ENCODE results near the gene LRRC39. TPM values are rescaled to one million over a fixed set of nuclear protein-coding genes. Genes with fewer than 3 reads are reported as not detected.

LRRC39 gene
- total and polyA plus RNA-seq, 8 donors, result 0.45 to 2.9 (median 0.98) TPM; not detected in 3

DNA sequence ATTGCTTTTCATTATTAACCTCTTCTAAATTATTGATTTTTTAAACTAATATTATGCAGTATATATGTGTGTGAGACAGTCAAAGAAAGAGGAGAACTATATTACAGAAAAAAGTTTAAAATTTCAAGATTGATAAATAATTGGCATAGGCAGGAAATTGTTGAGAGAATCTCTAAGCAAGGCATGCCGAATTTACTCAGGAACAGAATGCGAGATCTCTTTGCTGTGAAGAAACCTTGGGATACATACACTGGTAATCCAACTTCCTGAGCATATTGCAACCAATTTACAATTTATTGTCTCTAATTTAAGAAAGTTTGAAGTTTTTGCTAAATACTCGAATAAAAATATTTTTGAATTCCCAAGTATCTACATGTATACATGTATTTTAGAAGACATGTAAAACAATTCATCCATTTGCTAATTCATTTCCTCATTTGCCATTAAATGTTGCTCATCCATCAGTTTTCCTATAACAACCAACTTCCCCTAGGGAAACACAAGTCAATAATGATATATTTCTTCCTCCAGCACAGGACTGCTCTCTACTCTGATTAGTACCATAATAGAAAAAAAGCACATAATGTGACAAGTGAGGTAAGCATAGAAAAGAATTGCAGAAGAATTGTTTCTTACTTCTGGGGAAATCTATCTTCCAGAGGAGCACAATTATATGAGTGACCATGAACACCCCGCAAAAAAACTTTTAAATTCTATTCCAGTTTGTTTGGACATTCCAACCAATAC lies 588 bp downstream of the LRRC39 start:
- intact Hi-C loops (cut with DNase I; ENCODE audit: low total_unique reads), result no loop called here
- Histone ChIP-seq H3K4me1 (no peaks in the 10 kb centered on the region), H3K27ac (no peak overlapping the region), H3K4me3 (no peak overlapping the region), H3K27me3 (no peaks in the 10 kb centered on the region), H3K9me3 (no peaks in the 10 kb centered on the region), H3K36me3 (no peaks in the 10 kb centered on the region)
- no peak for DNase-seq
- 87 to 95% (median 92%) methylated on average over 4 of the region's 4 CpGs for WGBS, 5 donors
- no peak for TF ChIP-seq EP300 (IDR thresholded peaks at IDR 0.05)
- no peak for TF ChIP-seq POLR2A (IDR thresholded peaks at IDR 0.05)
- TF ChIP-seq, protein P1, sequence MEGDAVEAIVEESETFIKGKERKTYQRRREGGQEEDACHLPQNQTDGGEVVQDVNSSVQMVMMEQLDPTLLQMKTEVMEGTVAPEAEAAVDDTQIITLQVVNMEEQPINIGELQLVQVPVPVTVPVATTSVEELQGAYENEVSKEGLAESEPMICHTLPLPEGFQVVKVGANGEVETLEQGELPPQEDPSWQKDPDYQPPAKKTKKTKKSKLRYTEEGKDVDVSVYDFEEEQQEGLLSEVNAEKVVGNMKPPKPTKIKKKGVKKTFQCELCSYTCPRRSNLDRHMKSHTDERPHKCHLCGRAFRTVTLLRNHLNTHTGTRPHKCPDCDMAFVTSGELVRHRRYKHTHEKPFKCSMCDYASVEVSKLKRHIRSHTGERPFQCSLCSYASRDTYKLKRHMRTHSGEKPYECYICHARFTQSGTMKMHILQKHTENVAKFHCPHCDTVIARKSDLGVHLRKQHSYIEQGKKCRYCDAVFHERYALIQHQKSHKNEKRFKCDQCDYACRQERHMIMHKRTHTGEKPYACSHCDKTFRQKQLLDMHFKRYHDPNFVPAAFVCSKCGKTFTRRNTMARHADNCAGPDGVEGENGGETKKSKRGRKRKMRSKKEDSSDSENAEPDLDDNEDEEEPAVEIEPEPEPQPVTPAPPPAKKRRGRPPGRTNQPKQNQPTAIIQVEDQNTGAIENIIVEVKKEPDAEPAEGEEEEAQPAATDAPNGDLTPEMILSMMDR (IDR thresholded peaks at IDR 0.05), result no peak
- no peak for TF ChIP-seq POLR2AphosphoS5 (IDR thresholded peaks at IDR 0.05)

DNA sequence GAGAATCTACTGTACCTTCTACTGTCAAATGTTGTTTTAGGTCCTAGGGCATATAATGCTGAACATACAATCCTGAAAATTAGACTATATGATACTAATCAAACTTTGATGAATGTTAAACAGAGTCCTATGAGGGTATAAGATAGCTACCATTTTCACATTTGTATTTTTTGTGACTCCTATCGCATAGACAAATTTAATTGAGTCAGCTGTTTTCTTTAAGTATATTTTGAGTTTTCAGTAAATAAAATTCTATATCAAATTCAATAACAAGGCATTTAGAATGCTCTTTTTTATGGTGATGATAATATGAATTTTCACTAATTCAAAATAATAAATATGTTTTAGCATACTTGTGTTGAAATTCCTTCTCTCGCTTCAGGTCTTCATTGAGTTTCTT lies 10.0 kb downstream of the LRRC39 start:
- no peak for DNase-seq
- Histone ChIP-seq H3K36me3 (no peaks in the 10 kb centered on the region), H3K27me3 (no peaks in the 10 kb centered on the region), H3K4me3 (no peak overlapping the region), H3K4me1 (no peaks in the 10 kb centered on the region), H3K9me3 (no peaks in the 10 kb centered on the region), H3K27ac (no peak overlapping the region)
- intact Hi-C loops (cut with DNase I; ENCODE audit: low total_unique reads), result no loop called here
- TF ChIP-seq POLR2AphosphoS5 (IDR thresholded peaks at IDR 0.05), result no peak
- TF ChIP-seq EP300 (IDR thresholded peaks at IDR 0.05), result no peak
- TF ChIP-seq POLR2A (IDR thresholded peaks at IDR 0.05), result no peak
- TF ChIP-seq, protein P1 (IDR thresholded peaks at IDR 0.05), result no peak
- WGBS, 5 donors, result 96 to 98% (median 97%) methylated on average over 2 of the region's 2 CpGs

DNA sequence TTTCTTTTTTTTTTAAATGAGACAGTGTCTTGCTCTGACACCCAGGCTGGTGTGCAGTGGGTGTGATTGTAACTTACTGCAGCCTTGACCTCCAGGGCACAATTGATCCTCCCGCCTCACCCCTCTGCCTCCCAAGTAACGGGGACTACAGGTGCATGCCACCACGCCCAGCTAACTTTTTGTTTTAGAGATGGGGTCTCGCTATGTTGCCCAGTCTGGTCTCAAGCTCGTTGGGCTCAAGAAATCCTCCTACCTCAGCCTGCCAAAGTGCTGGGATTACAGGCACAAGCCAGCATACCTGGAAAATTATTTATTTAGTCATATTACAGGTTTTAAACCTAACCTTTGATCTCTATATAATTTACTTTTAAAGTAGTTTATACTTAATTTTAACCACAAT lies 13.4 kb downstream of the LRRC39 start:
- intact Hi-C loops (cut with DNase I; ENCODE audit: low total_unique reads), result no loop called here
- H3K4me3 ChIP-seq, result no peak overlapping the region
- TF ChIP-seq, protein P1 (IDR thresholded peaks at IDR 0.05), result no peak
- no peak for TF ChIP-seq POLR2A (IDR thresholded peaks at IDR 0.05)
- no peak for TF ChIP-seq EP300 (IDR thresholded peaks at IDR 0.05)
- TF ChIP-seq POLR2AphosphoS5 (IDR thresholded peaks at IDR 0.05), result no peak
- H3K9me3 ChIP-seq, result no peaks in the 10 kb centered on the region
- no peak for DNase-seq
- no peak overlapping the region for H3K27ac ChIP-seq
- no peaks in the 10 kb centered on the region for H3K27me3 ChIP-seq
- 86 to 92% (median 89%) methylated on average over 5 of the region's 5 CpGs for WGBS, 5 donors
- no peaks in the 10 kb centered on the region for H3K36me3 ChIP-seq
- H3K4me1 ChIP-seq, result no peaks in the 10 kb centered on the region

DNA sequence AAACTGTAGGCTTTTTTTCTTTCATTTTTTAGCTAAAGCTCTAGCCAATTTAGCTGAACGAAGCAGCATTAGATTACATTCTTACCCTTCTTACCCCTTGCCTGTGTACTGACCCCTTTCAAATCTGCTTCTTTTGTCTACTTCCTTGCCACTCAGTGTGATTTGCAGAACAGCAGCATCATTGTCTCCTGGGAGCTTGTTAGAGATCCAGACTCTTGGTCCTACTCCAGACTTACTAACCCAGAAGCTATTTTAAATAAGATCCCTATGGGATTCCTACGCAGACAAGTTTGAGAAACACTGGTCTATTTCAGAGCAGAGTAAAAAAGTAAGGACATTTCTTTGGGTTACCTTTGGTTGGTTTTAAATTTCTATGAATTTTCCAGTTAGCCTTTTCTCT lies 13.8 kb downstream of the LRRC39 start:
- TF ChIP-seq EP300 (IDR thresholded peaks at IDR 0.05), result no peak
- TF ChIP-seq, protein P1 (IDR thresholded peaks at IDR 0.05), result no peak
- no peak for TF ChIP-seq POLR2AphosphoS5 (IDR thresholded peaks at IDR 0.05)
- no peak for TF ChIP-seq POLR2A (IDR thresholded peaks at IDR 0.05)
- 62 to 68% (median 65%) methylated on average over 2 of the region's 2 CpGs for WGBS, 5 donors
- H3K27me3 ChIP-seq, result no peaks in the 10 kb centered on the region
- no peak overlapping the region for H3K27ac ChIP-seq
- H3K4me1 ChIP-seq, result no peaks in the 10 kb centered on the region
- no peak overlapping the region for H3K4me3 ChIP-seq
- intact Hi-C loops (cut with DNase I; ENCODE audit: low total_unique reads), result no loop called here
- H3K9me3 ChIP-seq, result no peaks in the 10 kb centered on the region
- no peaks in the 10 kb centered on the region for H3K36me3 ChIP-seq
- peak in 1 of 2 donors; percentile 59 for DNase-seq

All from stomach (tissue), 9 donors.